SK-N-SH (cell line): ENCODE results near the gene MOB2. TPM values are rescaled to one million over a fixed set of nuclear protein-coding genes. Genes with fewer than 3 reads are reported as not detected.

Source experiments
- CTCF ChIA-PET: fragments of 300-600, 350-600 bp; formaldehyde crosslinking; extraction: SDS; loops from one replicate; lab custom pipeline; 2021; lab: Yijun Ruan, JAX
- POLR2A ChIA-PET: fragments of 350-600 bp; sonication (Branson Sonifier 250); formaldehyde crosslinking; extraction: SDS; loops from one replicate; lab custom pipeline; 2020; ENCODE audit warnings: antibody characterized with exemption, inconsistent platforms; lab: Yijun Ruan, JAX
- DNase-seq: peaks from one replicate; pipeline ENCODE4 v3.0.0; 2012
- H2AFZ ChIP-seq: fragments of 200-600 bp; sonication (generic); 2 replicates; pipeline ENCODE4 v1.8.1; 2016; ENCODE audit warnings: antibody characterized with exemption, mild to moderate bottlenecking, low read depth
- H3F3A ChIP-seq: fragments of 200-600 bp; sonication (generic); replicated peaks from 2 replicates; pipeline ENCODE3; 2016; ENCODE audit warnings: antibody characterized with exemption, mild to moderate bottlenecking; ENCODE audit not compliant: insufficient read depth
- H3K27ac ChIP-seq, 2 experiments: fragments of 200-500 bp in 1 of 2; fragments of 200-600 bp in 1 of 2; sonication (Bioruptor generic) in 1 of 2; sonication (generic), shearing (Covaris generic) in 1 of 2; 2 replicates each; pipeline versions ENCODE4 v1.5.1 to v1.6.1; 2014 to 2016; ENCODE audit warnings: low read depth in 2 of 2, inconsistent platforms in 1 of 2, low read length in 1 of 2, mild to moderate bottlenecking in 1 of 2, mixed read lengths in 1 of 2
- H3K27me3 ChIP-seq: fragments of 200-600 bp; sonication (generic), shearing (Covaris generic); 2 replicates; pipeline ENCODE4 v1.6.1; 2016; ENCODE audit warnings: mixed run types; ENCODE audit not compliant: insufficient read depth
- H3K36me3 ChIP-seq, 2 experiments: fragments of 200-500 bp in 1 of 2; fragments of 200-600 bp in 1 of 2; sonication (Bioruptor generic) in 1 of 2; sonication (generic) in 1 of 2; replicated peaks in 1 of 2; 2 replicates each; pipeline versions ENCODE3 to v1.5.1; 2014 to 2016; ENCODE audit warnings: low read length in 1 of 2, mild to moderate bottlenecking in 1 of 2; ENCODE audit not compliant: insufficient read depth in 2 of 2, control insufficient read depth in 1 of 2
- H3K4me1 ChIP-seq, 2 experiments: fragments of 200-500 bp in 1 of 2; fragments of 200-600 bp in 1 of 2; sonication (Bioruptor generic) in 1 of 2; sonication (generic), shearing (Covaris generic) in 1 of 2; 2 replicates each; pipeline versions ENCODE4 v1.5.1 to v1.6.1; 2014 to 2016; ENCODE audit warnings: low read depth in 1 of 2, low read length in 1 of 2, mixed run types in 1 of 2; ENCODE audit not compliant: insufficient read depth in 2 of 2, control insufficient read depth in 1 of 2
- H3K4me2 ChIP-seq: fragments of 200-600 bp; sonication (generic), shearing (Covaris generic); 2 replicates; pipeline ENCODE4 v1.6.1; 2017; ENCODE audit warnings: mixed run types
- H3K4me3 ChIP-seq, 2 experiments: fragments of 200-500 bp in 1 of 2; fragments of 200-600 bp in 1 of 2; sonication (Bioruptor generic) in 1 of 2; sonication (generic), shearing (Covaris generic) in 1 of 2; 2 replicates each; pipeline versions ENCODE4 v1.5.1 to v1.8.1; 2014 to 2016; ENCODE audit warnings: low read depth in 2 of 2, inconsistent platforms in 1 of 2, low read length in 1 of 2, mild to moderate bottlenecking in 1 of 2, mixed read lengths in 1 of 2, moderate library complexity in 1 of 2
- H3K79me2 ChIP-seq: fragments of 200-600 bp; sonication (generic); 2 replicates; pipeline ENCODE4 v1.8.1; 2017; ENCODE audit warnings: mild to moderate bottlenecking; ENCODE audit not compliant: insufficient read depth
- H3K9ac ChIP-seq: fragments of 200-600 bp; sonication (generic); 2 replicates; pipeline ENCODE4 v1.6.1; 2017; ENCODE audit warnings: mixed run types
- H3K9me2 ChIP-seq: fragments of 200-600 bp; sonication (generic); 2 replicates; pipeline ENCODE4 v1.6.1; 2017; ENCODE audit warnings: mixed run types
- H3K9me3 ChIP-seq: fragments of 200-600 bp; sonication (generic); 2 replicates; pipeline ENCODE4 v1.6.1; 2017; ENCODE audit warnings: mixed run types, mild to moderate bottlenecking, moderate library complexity
- H4K20me1 ChIP-seq: fragments of 200-600 bp; sonication (generic); 2 replicates; pipeline ENCODE4 v1.6.1; 2017; ENCODE audit warnings: mild to moderate bottlenecking, mixed run types; ENCODE audit not compliant: insufficient read depth
- CHD2 ChIP-seq: fragments of 150-350 bp; IDR thresholded peaks from 2 replicates; pipeline ENCODE4 v1.6.1; 2018; ENCODE audit warnings: low read length; ENCODE audit not compliant: partially characterized antibody
- CTCF ChIP-seq: fragments of 200-600 bp; sonication (generic); IDR thresholded peaks from 2 replicates; pipeline ENCODE4 v1.6.1; 2017; ENCODE audit warnings: antibody characterized with exemption, mild to moderate bottlenecking, moderate library complexity
- ELF1 ChIP-seq: IDR thresholded peaks from 2 replicates; pipeline ENCODE4 v1.4.0; 2012
- EP300 ChIP-seq, 2 experiments: IDR thresholded peaks; 2 replicates each; pipeline versions ENCODE4 v1.4.0 to v1.6.1; 2012; ENCODE audit warnings: borderline replicate concordance in 1 of 2, low read depth in 1 of 2, low read length in 1 of 2
- EZH2phosphoT487 ChIP-seq: fragments of 200-600 bp; sonication (generic); IDR thresholded peaks from 2 replicates; pipeline ENCODE4 v1.6.1; 2017; ENCODE audit warnings: low read depth, mixed run types, mild to moderate bottlenecking, antibody characterized with exemption, moderate library complexity, borderline replicate concordance
- FOSL2 ChIP-seq: IDR thresholded peaks from 2 replicates; pipeline ENCODE4 v1.4.0; 2012; ENCODE audit warnings: low read depth, mild to moderate bottlenecking, moderate library complexity, borderline replicate concordance
- FOXJ3 ChIP-seq: sonication (generic); formaldehyde crosslinking; IDR thresholded peaks from 2 replicates; pipeline ENCODE4 v1.5.1; 2020; ENCODE audit warnings: mild to moderate bottlenecking, missing genetic modification reagents
- FOXM1 ChIP-seq: IDR thresholded peaks from 2 replicates; pipeline ENCODE4 v1.4.0; 2012; ENCODE audit warnings: low read depth, mild to moderate bottlenecking
- GATA2 ChIP-seq: sonication (generic); formaldehyde crosslinking; IDR thresholded peaks from 2 replicates; pipeline ENCODE4 v1.5.0; 2020; ENCODE audit warnings: mild to moderate bottlenecking, missing genetic modification reagents
- NFIC ChIP-seq: IDR thresholded peaks from 2 replicates; pipeline ENCODE4 v1.4.0; 2012; ENCODE audit warnings: borderline replicate concordance
- NRF1 ChIP-seq: IDR thresholded peaks from 2 replicates; pipeline ENCODE4 v1.6.1; 2012; ENCODE audit warnings: low read depth, mild to moderate bottlenecking, low read length
- RAD21 ChIP-seq: IDR thresholded peaks from 2 replicates; pipeline ENCODE4 v1.6.1; 2012; ENCODE audit warnings: mild to moderate bottlenecking, low read length
- RCOR1 ChIP-seq: fragments of 150-350 bp; IDR thresholded peaks from 2 replicates; pipeline ENCODE4 v1.6.1; 2017; ENCODE audit warnings: antibody characterized with exemption, low read length
- SIN3A ChIP-seq: IDR thresholded peaks from 2 replicates; pipeline ENCODE4 v1.6.1; 2012; ENCODE audit warnings: low read depth, mild to moderate bottlenecking, low read length, moderate library complexity, borderline replicate concordance
- SMC3 ChIP-seq: IDR thresholded peaks from 2 replicates; pipeline ENCODE4 v1.6.1; 2012; ENCODE audit warnings: low read depth, low read length, improper control_type of control experiment
- WGBS: methylation state at CpG from one replicate; pipeline ENCODE4 v1.1.6; 2017; ENCODE audit warnings: low lambda C conversion rate; 5-methylcytosine and 5-hydroxymethylcytosine counted together
- polyA plus RNA-seq, 3 experiments: library from polyadenylated mRNA; depleted of rRNA; stranded (reverse); fragments of >200 nt; gene quantifications; 2 replicates each; pipeline ENCODE4 v1.2.3, GENCODE V29; 2012
- TF ChIP-seq, protein P1 (sequence below): IDR thresholded peaks from 2 replicates; pipeline ENCODE4 v1.6.1; 2012; ENCODE audit warnings: mild to moderate bottlenecking, low read depth, low read length, moderate library complexity
- TF ChIP-seq, protein P2 (sequence below): IDR thresholded peaks from 2 replicates; pipeline ENCODE4 v1.4.0; 2012; ENCODE audit warnings: low read depth, borderline replicate concordance

The MOB2 gene
- polyA plus RNA-seq, 1 of the 3 experiments (the other 2 are of a cell fraction): 45.8 TPM

GRCh38 chr11:1516273-1517067 lies 29.9 kb upstream of the MOB2 start:
- no peaks in the 10 kb centered on the region for H3K36me3 ChIP-seq
- no peak overlapping the region for H3K4me3 ChIP-seq
- CTCF ChIA-PET: interaction anchor here (0.6 to 3.9 kb wide), 38 partner anchors 7 to 412 kb away, joined by 3 to 40 read pairs (median 6); partner anchors contain the start of genes BRSK2 and MUC5B
- no peak overlapping the region for H2AFZ ChIP-seq
- H3K9ac ChIP-seq: no peak overlapping the region
- H3K79me2 ChIP-seq: peaks cover 68% of the 10 kb centered on the region
- no peaks in the 10 kb centered on the region for H3K9me3 ChIP-seq
- peaks cover 0 to 29% of the 10 kb centered on the region in 2 experiments; a peak in 1 of 4 replicates for H3K4me1 ChIP-seq
- peak; percentile 39 for DNase-seq
- no peak overlapping the region for H3K4me2 ChIP-seq
- no peaks in the 10 kb centered on the region for H3K27me3 ChIP-seq
- H3F3A ChIP-seq: peaks cover 4% of the 10 kb centered on the region
- no peaks in the 10 kb centered on the region for H3K9me2 ChIP-seq
- H3K27ac ChIP-seq: no peak overlapping the region
- WGBS: 89% methylated on average over 19 of the region's 19 CpGs
- POLR2A ChIA-PET: no interaction called here
- TF ChIP-seq FOXJ3: no peak
- H4K20me1 ChIP-seq: peaks cover 96% of the 10 kb centered on the region

DNA sequence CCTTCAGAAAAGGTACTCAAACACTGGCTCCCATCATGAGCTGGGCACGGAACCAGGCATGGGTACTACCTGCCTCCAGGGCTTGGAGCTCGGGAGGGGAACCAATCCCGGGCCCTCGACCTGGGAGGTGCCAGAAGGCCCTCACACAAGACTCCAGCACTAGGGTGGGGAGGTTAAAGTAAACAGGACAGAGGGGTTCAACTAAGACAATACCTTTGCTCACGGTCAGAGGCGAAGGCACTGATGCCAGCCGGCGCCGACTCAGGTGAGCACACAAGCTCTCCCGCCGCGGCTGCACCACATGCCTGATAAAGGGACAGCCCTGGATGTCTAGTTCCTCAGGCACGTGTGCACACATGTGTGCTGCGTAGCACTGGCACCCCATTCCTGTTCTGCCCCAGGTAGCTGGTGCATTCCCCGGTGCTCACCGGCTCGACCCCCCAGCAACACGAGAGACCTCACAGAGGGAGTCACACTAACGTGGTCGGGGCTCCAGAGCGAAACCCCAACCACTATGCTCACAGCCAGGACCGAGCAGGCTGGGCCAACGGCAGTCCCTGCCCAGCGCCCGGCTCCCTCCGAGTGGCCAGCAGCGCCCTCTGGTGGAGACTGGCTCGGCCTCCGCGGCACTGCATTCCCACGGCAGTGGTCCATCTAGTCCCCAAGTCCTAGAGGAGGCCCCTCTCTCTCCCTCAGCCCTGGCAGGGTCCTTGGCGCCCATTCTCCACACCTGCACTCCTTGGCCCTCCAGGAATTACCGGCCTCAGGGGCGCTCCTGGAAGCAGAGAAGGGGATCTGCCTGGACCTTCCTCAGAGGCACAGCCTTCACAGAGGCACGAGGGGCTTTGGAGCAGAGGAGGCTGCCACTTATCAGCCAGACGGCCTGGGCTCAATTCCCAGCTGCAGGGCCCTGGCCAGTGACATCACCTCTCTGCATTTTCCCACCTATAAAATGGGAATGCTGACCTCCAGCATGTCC lies 28.8 kb upstream of the MOB2 start:
- no peaks in the 10 kb centered on the region for H3K27me3 ChIP-seq
- H3K4me2 ChIP-seq: no peak overlapping the region
- ChIA-PET CTCF (interaction anchor here (0.6 to 3.9 kb wide), 52 partner anchors 8 to 411 kb away, joined by 3 to 40 read pairs (median 5); partner anchors contain the start of genes BRSK2, MOB2 and MUC5B), POLR2A (no interaction called here)
- no peaks in the 10 kb centered on the region for H3K9me3 ChIP-seq
- no peak overlapping the region; a peak in 1 of 4 replicates for H3K27ac ChIP-seq
- H4K20me1 ChIP-seq: peaks cover 93% of the 10 kb centered on the region
- no peak overlapping the region for H3K9ac ChIP-seq
- peaks cover 66% of the 10 kb centered on the region for H3K79me2 ChIP-seq
- H2AFZ ChIP-seq: no peak overlapping the region
- peak; percentile 96 for DNase-seq
- H3K36me3 ChIP-seq: no peaks in the 10 kb centered on the region
- H3K9me2 ChIP-seq: no peaks in the 10 kb centered on the region
- peak overlapping the region in 1 of 2 experiments; percentile 50; a peak in 1 of 4 replicates for H3K4me3 ChIP-seq
- WGBS: 56% methylated on average over 16 of the region's 36 CpGs
- H3F3A ChIP-seq: peaks cover 4% of the 10 kb centered on the region
- TF ChIP-seq FOSL2: no peak
- no peak for TF ChIP-seq EP300 (IDR thresholded peaks at IDR 0.05; ENCODE audit: borderline replicate concordance in 1 of 2, low read depth in 1 of 2, low read length in 1 of 2)
- no peak for TF ChIP-seq EZH2phosphoT487
- TF ChIP-seq SMC3: peak; percentile 88
- TF ChIP-seq FOXM1: no peak
- TF ChIP-seq, protein P1, sequence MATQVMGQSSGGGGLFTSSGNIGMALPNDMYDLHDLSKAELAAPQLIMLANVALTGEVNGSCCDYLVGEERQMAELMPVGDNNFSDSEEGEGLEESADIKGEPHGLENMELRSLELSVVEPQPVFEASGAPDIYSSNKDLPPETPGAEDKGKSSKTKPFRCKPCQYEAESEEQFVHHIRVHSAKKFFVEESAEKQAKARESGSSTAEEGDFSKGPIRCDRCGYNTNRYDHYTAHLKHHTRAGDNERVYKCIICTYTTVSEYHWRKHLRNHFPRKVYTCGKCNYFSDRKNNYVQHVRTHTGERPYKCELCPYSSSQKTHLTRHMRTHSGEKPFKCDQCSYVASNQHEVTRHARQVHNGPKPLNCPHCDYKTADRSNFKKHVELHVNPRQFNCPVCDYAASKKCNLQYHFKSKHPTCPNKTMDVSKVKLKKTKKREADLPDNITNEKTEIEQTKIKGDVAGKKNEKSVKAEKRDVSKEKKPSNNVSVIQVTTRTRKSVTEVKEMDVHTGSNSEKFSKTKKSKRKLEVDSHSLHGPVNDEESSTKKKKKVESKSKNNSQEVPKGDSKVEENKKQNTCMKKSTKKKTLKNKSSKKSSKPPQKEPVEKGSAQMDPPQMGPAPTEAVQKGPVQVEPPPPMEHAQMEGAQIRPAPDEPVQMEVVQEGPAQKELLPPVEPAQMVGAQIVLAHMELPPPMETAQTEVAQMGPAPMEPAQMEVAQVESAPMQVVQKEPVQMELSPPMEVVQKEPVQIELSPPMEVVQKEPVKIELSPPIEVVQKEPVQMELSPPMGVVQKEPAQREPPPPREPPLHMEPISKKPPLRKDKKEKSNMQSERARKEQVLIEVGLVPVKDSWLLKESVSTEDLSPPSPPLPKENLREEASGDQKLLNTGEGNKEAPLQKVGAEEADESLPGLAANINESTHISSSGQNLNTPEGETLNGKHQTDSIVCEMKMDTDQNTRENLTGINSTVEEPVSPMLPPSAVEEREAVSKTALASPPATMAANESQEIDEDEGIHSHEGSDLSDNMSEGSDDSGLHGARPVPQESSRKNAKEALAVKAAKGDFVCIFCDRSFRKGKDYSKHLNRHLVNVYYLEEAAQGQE: no peak
- no peak for TF ChIP-seq ELF1
- TF ChIP-seq GATA2 (CRISPR knock-in tag): no peak
- TF ChIP-seq NRF1: no peak
- TF ChIP-seq, protein P2, sequence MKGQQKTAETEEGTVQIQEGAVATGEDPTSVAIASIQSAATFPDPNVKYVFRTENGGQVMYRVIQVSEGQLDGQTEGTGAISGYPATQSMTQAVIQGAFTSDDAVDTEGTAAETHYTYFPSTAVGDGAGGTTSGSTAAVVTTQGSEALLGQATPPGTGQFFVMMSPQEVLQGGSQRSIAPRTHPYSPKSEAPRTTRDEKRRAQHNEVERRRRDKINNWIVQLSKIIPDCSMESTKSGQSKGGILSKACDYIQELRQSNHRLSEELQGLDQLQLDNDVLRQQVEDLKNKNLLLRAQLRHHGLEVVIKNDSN: no peak
- peak; percentile 26 for TF ChIP-seq CHD2
- TF ChIP-seq NFIC: no peak
- TF ChIP-seq RCOR1: no peak
- peak; percentile 91 for TF ChIP-seq RAD21
- TF ChIP-seq CTCF: peak; percentile 86
- no peak for TF ChIP-seq SIN3A
- H3K4me1 ChIP-seq: peaks cover 0 to 29% of the 10 kb centered on the region in 2 experiments; a peak in 1 of 4 replicates
